Renal cortex interstitium (tissue), 11 donors: Measurements from ENCODE around the gene POLE. TPM values are rescaled to one million over a fixed set of nuclear protein-coding genes. Genes with fewer than 3 reads are reported as not detected.

Experiments
- DNase-seq, 11 donors: peaks; one replicate each; pipeline ENCODE4 v3.0.0-alpha.2; 2013; ENCODE audit warnings: low read depth in 9 of 11, low spot score in 4 of 11; ENCODE audit errors: extremely low read depth in 1 of 11
- polyA plus RNA-seq, 3 donors: library from polyadenylated mRNA; unstranded; fragments of 120-200 nt; gene quantifications; one replicate each; pipeline ENCODE4 v1.2.1, GENCODE V29; 2013; ENCODE audit not compliant: insufficient read length in 3 of 3

POLE gene
- polyA plus RNA-seq, 3 donors, result 55.5 to 59.3 (median 58.9) TPM

DNA sequence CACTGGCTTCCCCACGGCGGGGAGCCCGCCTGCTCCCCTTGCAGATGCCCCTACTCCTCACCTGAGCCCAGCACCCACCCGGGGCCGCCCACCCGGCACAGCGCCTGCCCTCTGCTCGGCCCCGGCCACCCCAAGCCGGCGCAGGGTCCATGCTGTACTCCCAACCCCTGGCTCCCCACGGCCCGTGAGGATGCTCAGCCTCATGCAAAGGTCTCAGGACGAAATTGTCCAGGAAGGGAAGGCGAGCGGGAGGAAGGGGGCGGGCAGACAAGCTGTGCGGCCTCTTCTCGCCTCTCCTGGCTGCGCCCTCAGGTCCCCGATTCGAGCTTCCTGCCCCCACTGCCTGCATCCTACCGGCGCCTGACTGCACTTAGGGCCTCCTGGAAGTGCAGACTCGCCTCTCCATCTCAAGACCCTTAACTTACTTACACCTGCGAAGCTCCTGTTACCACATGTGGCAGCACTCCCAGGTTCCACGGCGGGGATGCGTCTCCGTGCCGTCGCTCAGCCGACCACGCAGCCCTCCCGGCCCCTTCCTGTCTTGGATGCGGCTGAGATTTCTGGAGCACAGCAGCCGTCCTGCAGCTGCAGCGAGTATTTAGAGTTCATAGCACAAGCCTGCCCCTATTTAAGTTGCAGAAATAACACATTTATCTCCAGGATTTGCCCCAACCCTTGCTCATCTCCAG lies 94.7 kb downstream of the POLE start:
- no peak for DNase-seq

DNA sequence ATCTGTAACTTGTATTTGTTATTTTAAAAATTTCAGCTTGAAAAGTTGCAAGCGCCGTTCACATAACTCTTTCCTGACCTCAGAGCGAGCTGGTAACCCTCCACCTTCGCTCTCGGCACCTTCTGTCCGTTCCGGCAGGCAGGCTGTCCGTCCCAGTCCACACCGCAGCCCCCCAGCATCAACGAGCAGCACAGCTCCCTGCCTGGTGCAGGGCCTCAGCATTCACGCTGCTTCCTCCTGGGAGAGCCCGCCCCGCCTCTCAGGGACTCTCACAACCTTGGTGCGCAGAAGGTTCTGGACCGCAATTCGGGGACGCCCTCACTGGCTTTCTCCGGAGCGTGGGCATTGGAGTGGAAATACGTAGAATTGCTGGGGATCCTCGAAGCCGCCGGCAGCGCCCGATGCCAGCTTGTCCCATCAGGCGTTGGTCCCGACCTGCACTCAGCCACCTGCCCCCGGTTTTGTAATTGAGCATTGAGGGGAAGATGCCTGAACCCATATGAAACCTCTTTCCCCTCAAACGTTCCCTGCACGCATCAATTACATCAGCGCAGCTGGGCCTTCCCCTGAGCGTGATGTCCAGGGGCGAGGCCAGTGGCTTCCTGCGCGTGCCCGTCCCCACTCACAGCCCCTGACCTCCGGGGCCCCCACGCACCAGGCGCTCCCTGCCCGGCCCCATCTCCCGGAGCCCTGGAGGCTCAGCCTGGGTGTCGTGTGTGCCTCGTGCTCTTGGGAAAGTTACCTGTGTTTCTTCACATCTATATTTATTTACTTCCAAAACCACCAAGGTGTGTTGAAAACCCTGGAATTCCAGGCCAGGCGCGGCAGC lies 95.8 kb downstream of the POLE start:
- DNase-seq, result no peak

DNA sequence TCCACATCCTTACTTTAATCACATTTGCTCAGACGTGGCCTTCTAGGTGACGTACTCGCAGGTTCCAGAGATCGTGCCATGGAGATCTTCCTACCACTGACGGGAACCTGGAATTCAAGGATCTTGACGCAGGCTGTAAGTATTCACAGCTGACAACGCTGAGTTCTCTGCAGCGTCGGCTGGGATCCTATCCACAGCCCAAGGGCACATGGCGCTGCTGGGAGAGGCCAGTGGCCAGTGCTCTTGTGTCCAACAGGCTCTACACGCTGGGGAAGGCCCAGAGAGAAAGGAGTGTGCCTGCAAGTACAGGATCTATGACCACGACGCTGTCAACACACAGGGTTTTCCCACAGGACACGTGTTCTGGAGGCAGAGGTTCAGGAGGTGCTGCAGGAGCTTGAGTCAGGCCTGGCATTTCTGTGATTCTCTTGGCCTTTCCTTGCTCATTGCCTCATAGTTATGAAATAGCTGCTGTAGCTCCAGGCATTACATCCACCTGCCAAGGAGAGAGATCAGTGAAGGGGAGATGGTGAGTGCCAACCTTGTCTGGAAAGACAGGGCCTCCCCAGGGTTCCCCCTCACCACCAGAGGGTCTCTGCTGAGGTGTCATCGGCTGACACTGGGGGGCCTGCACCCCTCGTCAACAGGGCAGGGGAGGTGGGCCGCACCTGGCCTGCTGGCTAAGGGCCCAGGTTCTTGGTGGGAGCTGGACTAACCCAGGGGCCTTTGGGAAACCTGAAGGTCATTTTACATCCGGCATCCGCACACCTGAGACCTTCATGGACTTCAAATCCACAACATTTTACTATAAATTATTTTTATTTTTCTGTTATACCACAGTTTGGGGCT lies 98.1 kb downstream of the POLE start:
- no peak for DNase-seq

DNA sequence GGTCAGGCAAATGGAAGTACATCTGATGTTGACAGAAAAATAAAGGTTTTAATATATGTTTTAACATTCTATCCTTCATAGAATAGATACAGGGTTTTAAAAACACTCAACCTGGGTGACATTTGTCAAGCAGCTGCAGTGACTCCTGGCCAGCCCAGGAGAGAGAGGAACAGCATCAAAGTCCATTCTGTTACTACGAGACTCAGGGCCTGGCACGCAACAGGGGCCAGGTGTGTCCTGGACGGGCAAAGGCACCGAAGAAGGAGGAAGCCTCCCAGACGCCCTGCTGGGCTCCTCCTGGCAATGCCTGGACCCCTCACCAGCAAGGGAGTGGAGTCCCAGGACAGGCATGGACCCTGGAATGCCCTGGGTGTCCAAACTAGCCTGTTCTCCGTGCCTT lies 98.8 kb downstream of the POLE start:
- DNase-seq, result no peak

DNA sequence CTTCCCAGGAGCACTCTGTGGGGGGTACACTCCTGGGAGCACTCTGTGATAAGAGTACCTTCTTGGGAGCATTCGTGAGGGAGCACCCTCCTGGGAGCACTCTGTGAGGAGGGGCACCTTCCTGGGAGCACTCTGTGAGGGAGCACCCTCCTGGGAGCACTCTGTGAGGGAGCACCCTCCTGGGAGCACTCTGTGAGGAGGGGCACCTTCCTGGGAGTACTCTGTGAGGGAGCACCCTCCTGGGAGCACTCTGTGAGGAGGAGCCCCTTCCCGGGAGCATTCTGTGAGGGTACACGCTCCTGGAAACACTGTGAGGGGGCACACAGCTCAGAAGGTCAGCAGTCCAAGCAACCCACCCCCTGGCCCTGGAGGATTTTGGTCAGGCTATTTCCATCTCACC lies 99.4 kb downstream of the POLE start:
- no peak for DNase-seq

DNA sequence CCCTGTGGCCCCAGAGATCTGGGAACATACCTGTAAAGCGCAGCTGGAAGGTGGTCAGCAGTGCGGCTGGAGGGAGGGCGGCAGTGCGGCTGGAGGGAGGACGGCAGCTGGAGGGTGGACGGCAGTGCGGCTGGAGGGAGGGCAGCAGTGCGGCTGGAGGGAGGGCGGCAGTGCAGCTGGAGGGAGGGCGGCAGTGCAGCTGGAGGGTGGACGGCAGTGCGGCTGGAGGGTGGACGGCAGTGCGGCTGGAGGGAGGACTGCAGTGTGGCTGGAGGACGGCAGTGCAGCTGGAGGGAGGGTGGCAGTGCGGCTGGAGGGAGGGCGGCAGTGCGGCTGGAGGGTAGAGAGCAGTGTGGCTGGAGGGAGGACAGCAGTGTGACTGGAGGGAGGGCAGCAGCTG lies 100.2 kb downstream of the POLE start:
- DNase-seq, result no peak

DNA sequence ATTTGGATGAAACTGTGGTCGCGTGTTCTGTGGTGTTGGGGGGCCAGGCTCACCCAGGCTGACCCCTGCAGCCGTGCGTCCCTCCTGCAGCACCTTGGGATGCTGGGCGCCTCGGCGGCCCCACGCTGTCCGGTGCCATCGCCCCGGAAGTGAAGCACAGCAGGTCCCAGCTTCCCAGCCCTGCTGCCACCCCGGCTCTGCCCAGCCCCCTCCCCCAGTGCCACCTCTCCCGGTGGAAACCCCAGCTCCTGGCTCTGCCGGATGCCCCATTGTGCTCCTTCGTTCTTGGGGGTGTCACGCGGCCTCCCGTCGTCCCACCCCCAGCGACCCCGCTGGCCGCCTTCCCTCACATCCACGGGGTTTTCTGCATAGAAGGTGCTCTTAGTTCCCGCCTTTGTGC lies 102.0 kb downstream of the POLE start:
- DNase-seq, result no peak

DNA sequence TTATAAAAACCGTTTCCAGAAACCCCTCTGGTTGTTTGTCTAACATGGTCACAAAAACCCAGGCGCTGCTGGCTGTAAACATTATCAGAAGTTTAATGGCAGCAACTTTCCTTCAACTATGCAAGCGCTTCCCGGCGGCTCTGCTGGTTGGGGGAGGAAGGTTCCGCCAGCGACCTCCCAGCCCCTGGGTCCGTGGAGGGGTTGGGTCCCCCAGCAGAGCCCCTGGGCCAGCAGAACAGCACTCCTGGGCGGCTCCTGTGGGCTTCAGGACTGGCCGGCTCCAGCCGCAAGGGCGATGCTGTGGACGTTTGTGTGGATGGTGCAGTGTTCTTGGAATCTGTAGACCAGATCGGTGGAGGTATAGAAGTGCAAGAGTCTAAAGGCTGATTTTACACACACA lies 102.7 kb downstream of the POLE start:
- DNase-seq, result no peak

DNA sequence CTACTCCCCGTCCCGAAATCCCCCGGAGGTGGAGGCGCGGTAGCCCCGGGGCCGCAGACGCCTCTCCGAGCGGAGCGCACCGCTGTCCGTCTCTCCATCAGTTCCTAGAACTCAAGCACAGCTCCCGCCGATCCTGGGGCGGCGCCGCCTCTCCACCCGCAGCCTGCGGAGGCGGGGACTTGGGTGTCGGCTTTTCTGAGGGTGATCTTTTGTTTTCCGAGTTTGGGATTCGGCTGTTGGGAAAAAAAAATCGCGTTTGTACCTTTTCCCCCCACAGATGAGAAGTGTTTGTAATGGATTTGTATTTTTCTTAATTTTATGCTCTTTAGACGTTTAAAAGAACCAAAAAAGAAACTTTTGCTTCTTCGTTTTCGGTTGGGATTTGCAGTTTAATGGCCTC lies 103.4 kb downstream of the POLE start:
- no peak for DNase-seq

DNA sequence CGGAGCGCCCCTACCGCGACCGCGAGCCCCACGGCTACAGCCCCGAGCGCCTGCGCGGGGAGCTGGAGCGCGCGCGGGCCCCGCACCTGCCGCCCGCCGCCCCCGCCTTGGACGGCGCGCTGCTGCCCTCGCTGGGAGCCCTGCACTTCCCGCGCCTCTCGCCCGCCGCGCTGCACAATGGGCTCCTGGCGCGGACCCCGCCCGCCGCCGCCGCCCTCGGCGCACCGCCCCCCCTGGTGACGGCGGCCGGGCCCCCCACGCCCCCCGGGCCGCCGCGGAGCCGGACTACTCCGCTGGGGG lies 103.8 kb downstream of the POLE start:
- no peak for DNase-seq

DNA sequence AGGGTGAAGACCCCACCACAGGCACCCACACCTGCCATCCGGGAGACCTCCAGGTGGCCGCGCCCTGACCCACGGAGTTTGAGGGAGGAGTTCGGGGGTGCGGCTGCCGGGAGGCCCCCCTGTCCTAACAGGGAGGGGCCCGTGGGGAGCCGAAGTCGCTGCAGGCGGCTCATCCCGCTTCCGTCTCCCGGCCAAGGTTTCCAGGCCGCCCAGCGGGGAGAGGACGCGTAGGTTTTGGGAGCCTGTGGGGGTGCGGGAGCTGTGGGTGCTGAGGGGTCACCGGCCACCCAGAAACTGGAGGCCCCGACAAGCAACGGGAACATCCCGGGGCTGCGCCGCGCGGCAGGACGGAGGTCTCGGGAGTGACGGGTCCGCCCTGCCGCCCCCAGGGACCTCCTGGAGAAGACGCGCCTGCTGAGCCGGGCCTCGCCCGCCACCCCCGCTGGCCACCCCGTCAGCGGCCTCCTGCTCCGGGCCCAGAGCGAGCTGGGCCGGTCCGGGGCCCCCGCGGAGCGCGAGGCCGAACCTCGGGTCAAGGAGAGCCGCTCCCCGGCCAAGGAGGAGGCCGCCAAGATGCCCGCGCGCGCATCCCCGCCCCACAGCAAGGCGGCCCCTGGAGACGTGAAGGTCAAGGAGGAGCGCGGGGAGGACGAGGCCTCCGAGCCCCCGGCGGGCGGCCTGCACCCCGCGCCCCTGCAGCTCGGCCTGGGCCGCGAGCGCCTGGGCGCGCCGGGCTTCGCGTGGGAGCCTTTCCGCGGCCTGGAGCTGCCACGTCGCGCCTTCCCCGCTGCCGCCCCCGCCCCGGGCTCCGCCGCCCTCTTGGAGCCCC lies 104.3 kb downstream of the POLE start:
- DNase-seq, result no peak

DNA sequence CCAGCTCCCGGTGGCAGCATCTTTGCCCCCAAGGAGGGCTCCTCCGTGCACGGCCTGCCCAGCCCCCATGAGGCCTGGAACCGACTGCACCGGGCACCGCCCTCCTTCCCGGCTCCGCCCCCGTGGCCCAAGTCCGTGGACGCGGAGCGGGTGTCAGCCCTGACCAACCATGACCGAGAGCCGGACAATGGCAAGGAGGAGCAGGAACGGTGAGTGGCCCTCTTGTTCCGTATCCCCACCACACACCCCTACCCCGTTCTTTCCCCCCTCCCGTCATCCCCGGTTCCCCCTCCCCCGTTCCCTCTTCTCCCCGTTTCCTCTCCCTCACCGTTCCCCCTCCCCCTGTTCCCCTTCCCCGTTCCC lies 105.1 kb downstream of the POLE start:
- no peak for DNase-seq

DNA sequence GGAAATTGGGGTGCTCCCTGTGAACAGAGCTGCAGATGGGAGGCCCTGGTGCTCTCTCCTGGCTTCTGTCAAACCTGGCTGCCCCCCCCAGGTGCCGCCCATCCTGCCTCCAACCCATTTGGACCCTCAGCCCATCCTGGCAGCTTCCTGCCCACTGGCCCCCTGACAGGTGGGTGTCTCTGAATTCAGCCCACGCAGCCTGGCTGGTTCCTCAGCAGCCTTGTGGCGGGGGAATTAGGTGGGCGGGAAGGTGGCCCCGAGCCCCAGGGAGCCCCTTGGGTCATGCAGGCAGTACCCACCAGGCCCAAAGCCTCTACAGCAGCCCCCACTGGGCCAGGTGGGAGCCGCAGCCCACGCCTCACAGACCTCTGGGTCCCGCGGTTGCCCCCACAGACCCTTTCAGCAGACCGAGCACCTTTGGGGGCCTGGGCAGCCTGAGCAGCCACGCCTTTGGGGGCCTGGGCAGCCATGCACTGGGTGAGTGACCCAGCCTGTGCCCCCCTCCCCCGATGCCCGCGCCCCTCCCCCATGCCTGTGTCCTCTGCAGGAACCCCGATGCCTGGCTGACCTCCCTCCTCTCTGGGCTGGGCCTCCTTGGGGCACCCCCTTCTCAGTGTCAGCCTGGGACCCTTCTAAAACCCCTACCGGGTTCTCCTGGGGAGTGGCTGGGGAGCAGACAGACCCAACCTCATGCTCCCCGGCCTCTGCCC lies 105.6 kb downstream of the POLE start:
- DNase-seq, result no peak

DNA sequence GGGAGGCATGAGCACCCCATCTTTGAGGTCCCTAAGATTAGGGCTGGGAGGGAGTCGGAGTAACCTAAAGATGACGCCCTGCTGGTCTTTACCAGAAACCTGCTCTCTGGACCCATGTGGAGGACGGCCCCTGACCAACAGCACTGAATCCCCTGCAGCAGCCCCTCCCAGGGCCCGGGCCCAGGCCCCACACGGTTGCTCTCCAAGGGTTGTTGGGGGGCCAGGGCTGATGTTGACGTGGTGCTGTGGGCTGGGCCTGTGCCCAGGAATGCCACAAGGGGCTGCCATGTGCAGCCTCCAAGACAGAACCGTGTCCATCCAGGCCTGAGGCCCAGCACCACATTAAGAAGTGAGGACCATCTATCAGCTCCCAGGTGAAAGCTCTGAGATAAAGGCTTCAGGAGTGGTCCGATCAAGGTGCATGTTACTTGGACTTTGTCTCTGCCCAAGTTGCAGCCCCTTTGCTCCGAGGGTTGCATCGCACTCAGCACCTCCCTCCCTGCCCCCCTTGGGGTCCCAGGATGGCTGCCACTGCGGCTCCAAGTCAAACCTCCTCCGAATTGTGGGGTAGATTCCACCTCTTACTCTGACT lies 106.3 kb downstream of the POLE start:
- no peak for DNase-seq

DNA sequence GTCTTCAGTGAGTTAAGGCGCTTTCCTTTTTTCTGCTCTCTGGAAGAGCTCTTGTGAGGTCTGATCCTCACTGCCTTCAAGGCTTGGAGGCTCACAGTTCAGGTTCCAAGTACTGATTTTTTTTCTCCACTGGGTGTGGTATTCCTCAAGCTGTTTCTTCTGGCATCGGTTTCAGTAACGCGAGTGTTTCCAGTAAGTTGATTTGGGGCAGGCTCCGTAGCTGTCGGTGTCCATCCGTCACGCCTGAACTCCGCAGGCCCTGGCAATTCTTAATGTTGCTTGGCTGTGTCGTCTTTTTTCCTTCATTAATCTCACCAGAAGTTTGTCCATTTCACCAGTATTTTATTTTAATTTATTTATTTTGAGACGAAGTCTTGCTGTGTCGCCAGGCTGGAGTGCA lies 107.4 kb downstream of the POLE start:
- no peak for DNase-seq

DNA sequence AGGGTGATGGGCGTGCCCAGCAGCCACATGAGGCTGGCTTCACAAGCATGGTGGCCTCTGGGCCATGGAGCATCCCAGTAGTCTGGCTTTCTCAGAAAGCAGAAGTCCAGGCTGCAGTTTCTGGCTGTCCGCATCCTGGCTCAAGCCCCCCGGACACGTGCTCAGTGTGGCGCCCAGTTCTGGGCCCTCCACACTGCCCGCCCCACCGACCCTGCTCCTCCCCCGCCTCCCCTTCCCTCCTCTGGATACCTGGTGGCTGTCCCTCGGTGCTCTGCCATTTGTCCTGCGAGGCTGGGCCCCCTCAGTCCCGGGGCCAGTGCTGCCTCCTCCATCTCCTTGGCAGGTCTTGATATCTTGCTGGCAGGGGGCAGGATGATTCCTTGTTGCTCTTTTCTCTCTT lies 108.3 kb downstream of the POLE start:
- no peak for DNase-seq

DNA sequence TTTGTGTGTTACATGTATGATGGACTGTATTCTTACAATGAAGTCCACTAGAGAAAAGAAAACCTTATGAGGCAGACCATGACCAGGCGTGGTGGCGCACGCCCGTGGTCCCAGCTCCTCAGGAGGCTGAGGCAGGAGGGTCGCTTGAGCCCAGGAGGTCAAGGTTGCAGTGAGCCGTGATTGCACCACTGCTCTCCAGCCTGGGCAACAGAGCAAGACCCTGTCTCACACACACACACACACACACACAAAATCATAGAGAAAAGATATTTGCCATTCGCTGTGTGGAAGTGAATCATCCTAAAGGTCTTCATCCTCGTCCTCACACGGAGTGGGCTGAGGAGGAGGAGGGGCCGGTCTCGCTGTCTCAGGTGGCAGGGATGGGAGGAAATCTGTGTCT lies 109.0 kb downstream of the POLE start:
- no peak for DNase-seq

DNA sequence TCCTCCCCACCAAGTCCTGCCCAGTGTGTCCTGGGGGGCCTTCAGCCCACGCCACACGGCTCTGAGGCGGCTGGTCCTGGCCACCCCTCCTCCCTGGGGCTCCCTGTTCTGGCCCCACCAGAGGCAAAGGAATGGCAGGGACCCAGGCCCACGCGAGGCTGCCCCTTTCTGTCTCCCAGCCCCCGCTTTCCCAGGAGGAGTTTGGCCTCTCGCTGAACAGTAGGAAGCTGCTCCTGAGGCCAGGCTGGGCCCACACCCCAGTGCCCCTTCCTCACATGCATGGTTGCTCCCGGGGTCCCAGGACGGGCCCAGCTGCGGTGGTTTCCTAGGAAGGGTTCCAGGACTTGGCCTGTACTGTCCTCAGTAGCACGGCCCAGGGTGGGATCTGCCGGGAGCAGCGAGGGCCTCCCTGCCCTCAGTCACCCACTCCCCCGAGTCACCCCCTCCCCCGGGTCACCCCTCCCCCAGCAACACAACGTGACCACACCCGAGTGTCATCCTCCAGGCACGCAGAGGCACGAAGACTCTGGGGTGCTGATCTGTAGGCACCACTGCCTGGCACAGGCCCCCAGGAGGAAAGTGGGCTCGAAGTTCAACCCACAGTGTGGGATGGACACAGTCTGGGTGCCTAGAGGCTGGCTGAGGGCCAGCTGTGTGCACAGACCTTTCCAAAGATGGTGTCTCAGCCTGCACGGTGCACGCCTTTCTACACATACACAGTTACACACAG lies 109.8 kb downstream of the POLE start:
- no peak for DNase-seq
